T-helper 1 cell (primary cell): ENCODE measurements around the gene DMD.
"Not testable (repeated sequence)": the region's sequence is repeated elsewhere in the genome, so short reads cannot be mapped to it uniquely, and the experiment has no call there.

Experiments
- DNase-seq, 5 donors: peaks; one replicate each; pipeline ENCODE4 v3.0.0-alpha.2; 2012 to 2020

Gene DMD

GRCh38 chrX:31981546-31982062, 1229.7 kb downstream of the DMD start:
- DNase-seq: no peak

GRCh38 chrX:31969714-31970113, 1241.6 kb downstream of the DMD start:
- no peak for DNase-seq

DNA sequence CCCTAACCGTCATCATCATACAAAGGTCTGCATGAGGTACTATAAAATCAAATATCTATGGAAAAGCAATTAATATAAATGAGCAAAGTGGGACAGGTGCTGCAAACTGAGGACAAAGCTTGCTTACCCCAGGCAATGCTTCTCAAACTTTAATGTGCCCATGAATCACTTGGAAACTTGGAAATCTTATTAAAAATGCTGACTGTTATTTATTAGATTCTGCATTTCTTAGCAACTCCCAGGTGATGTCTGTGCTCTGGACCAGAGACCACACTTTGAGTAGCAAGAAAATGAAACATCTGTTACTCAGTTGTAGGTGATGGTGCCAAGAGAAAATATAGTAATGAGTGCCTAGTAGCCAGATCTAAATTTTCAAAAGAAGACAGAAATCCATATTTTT, 1249.1 kb downstream of the DMD start:
- DNase-seq: no peak

DNA sequence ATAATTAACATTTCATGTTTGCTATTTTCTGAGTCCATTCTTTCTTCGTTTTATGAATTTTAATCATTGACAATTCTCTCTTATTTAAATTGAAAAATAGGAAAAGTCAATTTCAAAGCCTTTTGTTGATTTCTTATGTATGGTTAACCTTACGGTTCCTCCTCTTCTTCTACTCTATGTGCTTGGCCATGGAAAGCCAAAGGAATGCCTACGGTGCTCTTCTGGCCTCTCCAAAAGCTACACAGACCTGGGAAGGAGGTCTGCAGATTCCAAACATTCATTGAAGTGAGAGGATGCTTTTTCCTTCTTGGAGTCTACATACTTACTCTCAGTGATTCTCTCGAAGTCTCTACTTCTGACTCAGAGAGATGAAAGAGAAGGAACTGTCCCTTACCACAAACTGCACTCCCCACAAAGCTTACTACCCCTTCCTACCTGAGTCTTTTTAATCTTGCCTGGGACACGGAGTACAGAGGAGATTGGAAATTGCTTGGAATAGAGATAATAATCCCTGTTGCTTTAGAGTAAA, 1276.4 kb downstream of the DMD start:
- DNase-seq: no peak

- no peak for DNase-seq
Observed at GRCh38 chrX:31934015-31934414, 1277.3 kb downstream of the DMD start.

DNA sequence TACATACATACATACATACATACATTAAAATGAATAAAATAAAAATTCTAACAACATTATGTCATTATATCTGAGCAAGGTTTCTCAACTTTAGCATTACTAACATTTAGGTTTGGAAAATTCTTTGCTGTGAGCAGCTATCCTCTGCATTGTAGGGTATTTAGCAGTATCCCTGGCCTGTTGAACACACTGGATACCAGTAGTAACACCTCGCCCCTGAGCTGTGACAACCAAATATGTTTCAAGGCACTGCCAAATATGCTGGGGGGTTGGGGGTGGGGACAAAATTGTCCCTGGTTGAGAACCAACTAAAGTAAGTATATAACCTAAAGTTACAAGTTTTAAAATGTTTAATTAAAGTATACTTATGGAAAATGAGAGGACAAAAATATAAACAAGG, 1278.6 kb downstream of the DMD start:
- no peak for DNase-seq

- DNase-seq: not testable (repeated sequence)
Observed at GRCh38 chrX:31932320-31932719, 1279.0 kb downstream of the DMD start.

DNA sequence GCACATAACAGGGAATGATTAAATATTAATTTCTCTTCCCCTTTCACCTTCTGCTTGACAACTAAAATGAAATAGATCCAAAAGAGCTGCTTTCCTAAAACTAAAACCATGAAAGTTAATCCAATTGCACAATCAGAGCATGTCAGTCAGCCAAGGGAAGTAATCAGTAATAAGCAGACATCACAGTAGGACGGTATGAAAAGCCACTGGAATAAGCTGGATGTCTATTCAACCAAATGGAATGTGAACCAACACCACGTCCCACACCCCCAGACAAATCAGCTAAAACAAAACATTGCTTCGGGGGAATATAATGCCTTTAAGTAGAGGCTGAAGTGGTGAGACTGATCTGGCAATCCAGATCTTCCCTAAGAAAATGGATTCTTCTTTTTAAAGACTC, 1280.1 kb downstream of the DMD start:
- no peak for DNase-seq

- DNase-seq: no peak
Observed at GRCh38 chrX:31929366-31929765, 1282.0 kb downstream of the DMD start.

DNA sequence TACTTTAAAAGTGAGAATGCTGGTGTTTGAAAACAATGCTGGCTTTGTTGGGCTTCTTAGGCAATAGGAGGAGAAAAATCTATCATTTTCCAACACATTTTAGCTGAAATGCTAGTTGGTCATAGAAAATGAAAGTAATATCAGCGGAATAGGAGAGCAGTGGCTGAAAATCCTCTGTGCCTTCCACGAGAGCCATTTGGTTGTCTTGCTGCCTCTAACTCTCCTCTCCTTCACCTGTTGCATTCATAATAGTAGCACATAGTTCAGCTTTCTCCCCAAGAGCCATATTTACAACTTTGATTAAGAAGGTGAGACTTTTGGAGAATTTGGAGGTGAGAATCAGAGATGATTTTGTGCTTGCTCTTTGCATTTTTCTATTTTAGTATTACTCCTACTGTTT, 1290.1 kb downstream of the DMD start:
- no peak for DNase-seq

DNA sequence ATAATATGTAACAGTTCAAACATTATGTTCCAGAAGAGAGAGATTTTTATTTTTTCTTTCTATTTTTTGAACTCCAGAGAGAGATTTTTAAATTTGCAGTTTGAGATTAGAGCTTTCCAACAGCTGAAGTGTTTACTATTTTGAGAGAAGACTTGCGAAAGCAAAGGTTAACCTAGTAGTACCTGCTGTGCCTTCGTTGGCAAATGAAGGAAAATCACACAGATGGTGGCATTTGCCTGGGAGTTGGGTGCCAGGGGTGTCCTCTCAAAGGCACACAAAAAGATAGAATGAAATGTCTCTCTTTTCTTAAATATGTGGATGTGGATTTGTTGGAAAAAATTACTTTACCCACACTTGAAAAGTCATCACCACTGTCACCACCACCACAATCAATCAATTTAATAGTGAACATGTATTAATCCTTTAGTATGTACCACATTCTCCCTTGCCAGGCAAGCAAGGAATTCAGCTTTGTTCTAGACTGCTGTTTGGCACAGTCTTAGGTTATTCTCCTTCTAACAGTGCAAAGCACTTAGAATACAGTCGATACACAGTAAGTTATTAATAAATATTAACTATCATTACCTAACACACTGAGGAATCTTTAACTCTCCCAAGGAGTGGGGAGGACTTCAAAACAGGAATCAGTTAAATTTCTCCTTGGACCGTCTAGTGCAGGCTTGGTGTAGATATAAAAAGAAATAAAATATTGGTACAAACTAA, 1301.3 kb downstream of the DMD start:
- DNase-seq: no peak

DNA sequence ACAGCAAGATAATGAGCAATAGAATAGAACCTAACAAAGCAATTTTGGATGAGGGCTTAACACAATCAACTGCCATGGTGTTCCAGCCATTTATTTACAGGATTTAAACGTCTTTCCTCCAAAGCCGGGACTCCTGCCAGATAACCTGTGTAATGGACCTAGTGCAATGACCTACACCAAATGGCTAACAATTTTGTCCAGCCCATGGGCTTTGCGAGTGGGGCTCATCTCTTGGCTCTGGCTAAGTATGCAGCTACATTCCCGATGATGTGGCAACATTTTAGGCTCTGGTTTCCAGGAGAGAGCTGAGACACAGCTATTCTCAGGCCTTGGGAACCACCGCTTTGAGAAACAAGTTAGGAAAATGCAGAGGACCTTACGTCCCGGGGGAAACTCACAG, 1317.2 kb downstream of the DMD start:
- DNase-seq: no peak

DNA sequence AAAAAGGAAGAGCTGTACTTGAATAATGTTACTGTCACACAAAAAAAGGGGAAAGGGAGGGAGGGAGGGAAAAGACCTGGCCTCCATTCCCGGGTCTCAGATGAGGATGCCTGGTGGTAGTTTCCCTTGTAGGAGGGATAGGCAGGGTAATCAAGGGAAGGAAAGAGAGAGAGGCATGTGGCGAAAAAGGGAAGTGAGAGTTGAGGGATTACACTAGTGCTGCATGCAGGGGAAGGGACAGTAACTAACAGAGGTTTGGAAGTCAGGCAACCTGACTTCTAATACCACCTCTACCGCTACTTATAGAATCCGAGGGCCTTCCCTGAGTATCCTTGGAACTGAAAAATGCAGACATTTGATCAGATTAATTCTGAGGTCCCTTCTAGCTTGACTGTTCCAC, 1317.8 kb downstream of the DMD start:
- DNase-seq: no peak

- no peak for DNase-seq
Observed at GRCh38 chrX:31889088-31889487, 1322.3 kb downstream of the DMD start.

DNA sequence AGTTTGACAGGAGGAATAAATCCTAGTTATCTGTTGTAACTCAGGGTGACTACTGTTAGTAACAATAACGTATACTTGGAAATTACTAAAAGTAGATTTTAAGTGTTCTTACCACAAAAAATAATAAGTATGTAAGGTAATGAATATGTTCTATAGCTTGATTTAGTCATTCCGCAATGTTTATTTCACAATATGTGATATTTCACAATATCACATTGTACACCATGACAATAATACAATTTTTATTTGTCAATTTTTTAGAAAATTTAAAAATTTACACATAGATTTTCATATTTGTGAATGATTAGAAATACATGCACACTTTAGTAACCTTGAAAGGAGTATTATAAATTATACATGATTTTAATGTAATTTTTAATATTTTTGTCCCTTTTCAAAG, 1326.8 kb downstream of the DMD start:
- DNase-seq: no peak

GRCh38 chrX:31872007-31872406, 1339.3 kb downstream of the DMD start:
- DNase-seq: no peak

DNA sequence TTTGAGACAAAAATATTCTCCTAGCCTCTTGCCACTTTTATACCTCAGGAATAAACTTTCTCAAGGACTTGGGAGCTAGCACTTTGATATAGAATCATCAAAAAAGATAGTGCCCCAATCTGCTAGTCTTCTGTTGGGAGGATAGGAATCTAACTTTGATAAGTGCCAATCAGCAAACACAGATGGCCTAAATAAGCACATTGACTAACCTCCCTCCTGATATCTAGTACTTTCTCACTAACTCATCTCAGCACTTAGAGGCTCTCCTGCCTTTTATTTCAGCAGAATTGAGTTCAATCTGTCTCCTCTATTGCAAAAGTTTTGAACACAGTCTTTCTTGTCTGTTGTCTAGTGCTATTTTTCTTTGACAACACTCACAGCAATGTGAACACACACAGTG, 1341.1 kb downstream of the DMD start:
- no peak for DNase-seq

DNA sequence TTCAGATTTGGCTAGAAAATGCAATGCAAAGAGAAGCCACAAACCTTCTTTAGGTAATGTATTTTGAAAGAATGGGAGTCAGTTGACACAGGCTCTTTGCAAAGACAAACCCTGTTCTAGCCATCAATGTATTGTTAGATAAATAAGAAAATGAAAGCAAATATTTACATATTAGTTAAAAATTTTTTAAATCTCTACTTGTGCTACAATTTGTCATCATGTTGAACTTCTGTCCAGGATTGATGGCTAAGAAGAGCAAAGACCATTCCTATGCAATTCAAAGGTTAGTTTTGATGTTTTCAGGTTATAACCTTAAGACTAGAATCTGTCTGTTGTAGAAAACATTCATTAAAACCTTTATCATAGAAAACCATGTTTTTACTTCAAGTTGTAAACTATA, 1350.7 kb downstream of the DMD start:
- no peak for DNase-seq

GRCh38 chrX:31858915-31859314, 1352.4 kb downstream of the DMD start:
- no peak for DNase-seq

DNA sequence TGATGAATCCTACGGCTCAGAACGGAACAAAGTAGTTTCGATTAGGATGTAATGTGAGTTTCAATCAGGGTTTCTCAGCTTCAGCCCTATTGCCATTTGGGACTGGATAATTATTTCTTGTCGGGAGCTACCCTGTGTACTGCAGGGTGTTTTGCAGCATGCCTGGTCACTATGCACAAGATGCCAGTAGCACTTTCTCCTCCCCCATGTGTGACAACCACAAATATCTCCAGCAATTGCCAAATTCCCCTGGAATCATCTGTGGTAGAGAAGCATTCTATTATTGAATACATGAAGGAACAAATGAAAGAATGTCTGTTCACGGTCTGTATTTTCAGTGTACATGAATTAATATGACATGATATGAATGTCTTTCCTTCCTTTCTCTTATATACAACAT, 1356.6 kb downstream of the DMD start:
- DNase-seq: no peak

DNA sequence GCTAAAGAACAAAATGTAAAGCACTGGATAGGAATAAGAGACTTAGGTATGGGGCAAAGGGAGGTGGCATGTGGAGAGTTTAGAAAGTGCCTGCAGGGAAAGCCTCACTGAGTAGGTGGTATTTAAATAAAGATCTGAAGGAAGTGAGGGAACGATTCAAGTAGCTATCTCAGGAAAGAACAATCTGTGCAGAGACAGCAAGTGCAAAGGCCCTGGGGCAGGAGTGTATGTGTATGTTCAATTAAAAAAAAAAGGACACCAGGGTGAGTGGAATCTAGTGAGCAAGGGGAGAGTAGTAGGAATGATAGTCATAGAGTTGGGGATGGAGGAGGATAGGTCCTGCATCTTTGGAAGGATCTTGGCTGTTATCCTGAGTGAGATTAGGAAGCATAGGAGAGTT, 1359.6 kb downstream of the DMD start:
- no peak for DNase-seq

DNA sequence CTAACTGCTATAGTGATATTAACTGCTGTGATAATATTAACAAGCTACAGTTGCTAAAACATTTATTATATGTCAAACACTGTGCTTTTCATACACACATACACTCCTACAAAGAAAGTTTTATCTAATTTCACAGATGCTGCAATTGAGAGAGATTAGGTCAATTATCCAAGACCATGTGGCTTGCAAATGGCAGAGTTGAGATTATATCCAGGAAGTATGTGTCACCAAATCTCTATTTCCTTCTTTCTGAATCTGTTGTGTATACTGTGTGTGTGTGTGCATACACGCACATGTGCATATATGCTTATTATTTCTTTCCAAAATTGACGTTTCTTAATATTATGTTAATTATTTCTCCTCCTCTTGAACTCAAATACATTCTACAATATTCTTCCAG, 1363.6 kb downstream of the DMD start:
- no peak for DNase-seq

DNA sequence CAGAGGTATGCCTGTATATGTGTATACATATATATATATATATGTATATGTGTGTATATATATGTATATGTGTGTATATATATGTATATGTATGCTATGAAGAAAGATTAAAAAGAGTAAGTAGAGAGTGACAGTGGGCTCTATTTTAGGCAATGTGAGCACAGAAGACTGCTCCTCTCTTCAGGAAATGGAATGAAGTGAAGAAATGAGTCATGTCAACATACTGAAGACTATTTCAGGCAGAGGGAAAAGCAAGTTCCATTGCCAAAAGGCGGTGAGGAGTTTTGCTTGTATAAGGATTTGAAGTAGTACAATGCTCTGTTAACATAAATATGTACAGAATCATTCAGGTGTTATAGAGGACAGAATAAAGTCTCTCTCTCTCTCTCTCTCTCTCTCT, 1366.3 kb downstream of the DMD start:
- no peak for DNase-seq

DNA sequence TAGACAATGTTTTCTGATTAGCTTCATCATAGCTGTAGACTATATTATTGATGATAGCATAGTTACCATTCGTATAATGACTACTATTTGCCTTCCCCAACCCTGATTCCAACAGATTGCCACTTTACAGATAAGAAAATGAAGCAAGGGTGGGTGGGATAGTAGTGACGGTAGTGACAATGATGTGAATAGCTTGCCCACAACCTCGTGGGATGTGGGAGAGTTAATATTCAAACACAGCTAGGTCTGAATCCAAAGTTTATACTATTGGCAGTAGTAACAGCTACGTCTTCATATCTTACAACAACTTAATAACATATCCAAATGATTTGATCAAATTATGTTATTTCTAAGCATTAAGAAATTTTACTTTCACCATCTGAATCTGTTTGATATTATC, 1372.7 kb downstream of the DMD start:
- DNase-seq: no peak

GRCh38 chrX:31837445-31838049, 1373.8 kb downstream of the DMD start:
- no peak for DNase-seq
